Measurements from ENCODE around the gene IPMK. TPM values are rescaled to one million over a fixed set of nuclear protein-coding genes. Genes with fewer than 3 reads are reported as not detected.

The IPMK gene
- total RNA-seq, 2 donors from 2014 or later: 1.8 to 2.5 TPM

- Histone ChIP-seq H3K4me1 (no peaks in the 10 kb centered on the region), H3K4me3 (no peak overlapping the region), H3K27me3 (no peaks in the 10 kb centered on the region), H3K27ac (no peak overlapping the region), H3K9me3 (no peaks in the 10 kb centered on the region), H3K36me3 (peaks cover 7% of the 10 kb centered on the region)
- no peak for TF ChIP-seq CTCF (IDR thresholded peaks at IDR 0.05)
- no peak for DNase-seq (ENCODE audit: low spot score)
Measured at GRCh38 chr10:58225654-58226053, 42.0 kb downstream of the IPMK start.

GRCh38 chr10:58220769-58221451 is 46.8 kb downstream of the IPMK start:
- Histone ChIP-seq H3K4me3 (no peak overlapping the region), H3K36me3 (no peaks in the 10 kb centered on the region), H3K27ac (no peak overlapping the region)

GRCh38 chr10:58219875-58220274 is 47.8 kb downstream of the IPMK start:
- Histone ChIP-seq H3K4me3 (no peak overlapping the region), H3K27ac (no peak overlapping the region), H3K36me3 (no peaks in the 10 kb centered on the region), H3K9me3 (no peaks in the 10 kb centered on the region), H3K27me3 (no peaks in the 10 kb centered on the region), H3K4me1 (no peaks in the 10 kb centered on the region)
- TF ChIP-seq CTCF (IDR thresholded peaks at IDR 0.05): no peak
- no peak for DNase-seq (ENCODE audit: low spot score)

More at GRCh38 chr10:58220769-58221451, 46.8 kb downstream of the IPMK start:
- H3K4me1 ChIP-seq: no peaks in the 10 kb centered on the region
- no peaks in the 10 kb centered on the region for H3K27me3 ChIP-seq
- TF ChIP-seq CTCF (IDR thresholded peaks at IDR 0.05): no peak
- H3K9me3 ChIP-seq: no peaks in the 10 kb centered on the region
- DNase-seq (ENCODE audit: low spot score): no peak

GRCh38 chr10:58217612-58218011 is 50.1 kb downstream of the IPMK start:
- no peak for DNase-seq (ENCODE audit: low spot score)
- no peak overlapping the region for H3K4me3 ChIP-seq
- no peaks in the 10 kb centered on the region for H3K4me1 ChIP-seq
- H3K27me3 ChIP-seq: no peaks in the 10 kb centered on the region
- H3K9me3 ChIP-seq: no peaks in the 10 kb centered on the region
- no peak overlapping the region for H3K27ac ChIP-seq
- no peaks in the 10 kb centered on the region for H3K36me3 ChIP-seq
- no peak for TF ChIP-seq CTCF (IDR thresholded peaks at IDR 0.05)

- H3K27ac ChIP-seq: no peak overlapping the region
- no peaks in the 10 kb centered on the region for H3K36me3 ChIP-seq
- H3K4me1 ChIP-seq: no peaks in the 10 kb centered on the region
- H3K9me3 ChIP-seq: no peaks in the 10 kb centered on the region
- no peak for TF ChIP-seq CTCF (IDR thresholded peaks at IDR 0.05)
- H3K27me3 ChIP-seq: no peaks in the 10 kb centered on the region
- no peak overlapping the region for H3K4me3 ChIP-seq
- DNase-seq (ENCODE audit: low spot score): no peak
Measured at GRCh38 chr10:58212622-58213021, 55.1 kb downstream of the IPMK start.

GRCh38 chr10:58210160-58210559 is 57.5 kb downstream of the IPMK start:
- no peak overlapping the region for H3K4me3 ChIP-seq
- no peak overlapping the region for H3K27ac ChIP-seq
- DNase-seq (ENCODE audit: low spot score): no peak
- H3K27me3 ChIP-seq: no peaks in the 10 kb centered on the region
- TF ChIP-seq CTCF (IDR thresholded peaks at IDR 0.05): no peak
- no peaks in the 10 kb centered on the region for H3K36me3 ChIP-seq
- H3K9me3 ChIP-seq: no peaks in the 10 kb centered on the region
- no peaks in the 10 kb centered on the region for H3K4me1 ChIP-seq

All from right atrium auricular region (tissue), 2 donors.